K562 (cell line): ENCODE data around the gene CUX1. TPM values are rescaled to one million over a fixed set of nuclear protein-coding genes. Genes with fewer than 3 reads are reported as not detected.

Experiments used
- ATAC-seq: fragments of 200-7000 bp; cut with Tn5 transposase; 3 replicates; pipeline ENCODE4 v1.9.1; 2020; ENCODE audit warnings: moderate library complexity
- BruUV-seq: library from RNA; stranded (reverse); fragments of 400-500 nt; replicated peaks from 2 replicates; lab custom pipeline; 2021; lab: Mats Ljungman, UMichigan
- CTCF ChIA-PET: fragments of 300-600 bp; formaldehyde crosslinking; extraction: SDS; loops from one replicate; lab custom pipeline; 2021; ENCODE audit warnings: low intra/inter-chr PET ratio; lab: Yijun Ruan, JAX
- POLR2A ChIA-PET: fragments of 300-600, 350-650 bp; sonication (Branson Sonifier 250); formaldehyde crosslinking; extraction: SDS; loops from one replicate; lab custom pipeline; 2021; ENCODE audit warnings: antibody characterized with exemption, inconsistent platforms; lab: Yijun Ruan, JAX
- DNase-seq, 4 experiments: peaks; one replicate each; pipeline versions ENCODE4 v3.0.0 to v3.0.0-alpha.2; 2011 to 2018; ENCODE audit warnings: low spot score in 3 of 4, mixed read lengths in 3 of 4; ENCODE audit errors: extremely low read depth in 1 of 4
- FAIRE-seq: peaks from 2 replicates; lab custom pipeline; 2011; peaks lifted over from hg19 to GRCh38; lab: Jason Lieb, UNC
- H2AFZ ChIP-seq: 2 replicates; pipeline ENCODE4 v1.6.0; 2011; ENCODE audit warnings: low read depth, low read length, control low read depth, inconsistent platforms
- H3K27ac ChIP-seq: fragments of 200-600 bp; 3 replicates; pipeline ENCODE4 v1.8.0; 2011; ENCODE audit warnings: low read depth, mild to moderate bottlenecking, control low read depth, inconsistent platforms, low read length, moderate library complexity, mixed read lengths; ENCODE audit errors: extremely low read depth
- H3K27me3 ChIP-seq, 2 experiments: fragments of 300-600 bp in 1 of 2; 2 replicates in 1 of 2; 3 replicates in 1 of 2; pipeline versions ENCODE4 v1.6.0 to v1.8.0; 2011; ENCODE audit warnings: inconsistent platforms in 2 of 2, low read length in 2 of 2, mild to moderate bottlenecking in 1 of 2, mixed read lengths in 1 of 2, moderate library complexity in 1 of 2; ENCODE audit not compliant: control insufficient read depth in 2 of 2, insufficient read depth in 2 of 2
- H3K36me3 ChIP-seq: fragments of 300-600 bp; 3 replicates; pipeline ENCODE4 v1.8.0; 2011; ENCODE audit warnings: mild to moderate bottlenecking, low read length, inconsistent platforms; ENCODE audit not compliant: control insufficient read depth, insufficient read depth
- H3K4me1 ChIP-seq, 2 experiments: fragments of 200-600 bp in 1 of 2; replicated peaks in 1 of 2; 2 replicates in 1 of 2; 3 replicates in 1 of 2; pipeline versions ENCODE4 v1.5.1 to v1.8.0; 2011; ENCODE audit warnings: inconsistent platforms in 2 of 2, low read length in 2 of 2, mild to moderate bottlenecking in 1 of 2, mixed read lengths in 1 of 2, moderate library complexity in 1 of 2; ENCODE audit not compliant: control insufficient read depth in 2 of 2, insufficient read depth in 2 of 2
- H3K4me2 ChIP-seq: 2 replicates; pipeline ENCODE4 v1.6.1; 2011; ENCODE audit warnings: low read length, control low read depth, inconsistent platforms, mixed read lengths; ENCODE audit not compliant: insufficient read depth
- H3K4me3 ChIP-seq: fragments of 200-600 bp; sonication (generic), shearing (Covaris generic); 2 replicates; pipeline ENCODE4 v1.5.1; 2016; ENCODE audit warnings: control low read depth, inconsistent platforms
- H3K79me2 ChIP-seq: fragments of 200-600 bp; 3 replicates; pipeline ENCODE4 v1.8.0; 2011; ENCODE audit warnings: low read length, inconsistent platforms; ENCODE audit not compliant: control insufficient read depth, insufficient read depth
- H3K9ac ChIP-seq, 2 experiments: 2 replicates each; pipeline versions ENCODE4 v1.6.0 to v1.6.1; 2011; ENCODE audit warnings: low read depth in 2 of 2, low read length in 2 of 2, control low read depth in 1 of 2, inconsistent platforms in 1 of 2, mild to moderate bottlenecking in 1 of 2, mixed read lengths in 1 of 2; ENCODE audit not compliant: insufficient read depth in 1 of 2
- H3K9me1 ChIP-seq: one replicate; pipeline ENCODE4 v1.6.0; 2011; ENCODE audit warnings: inconsistent platforms, mild to moderate bottlenecking, low read length, moderate library complexity; ENCODE audit not compliant: control insufficient read depth, insufficient read depth
- H3K9me3 ChIP-seq: replicated peaks from 2 replicates; pipeline ENCODE4 v1.5.1; 2011; ENCODE audit warnings: low read depth, low read length, inconsistent platforms; ENCODE audit not compliant: control insufficient read depth, insufficient read depth
- H4K20me1 ChIP-seq: replicated peaks from 2 replicates; pipeline ENCODE4 v1.6.1; 2011; ENCODE audit warnings: low read length, inconsistent platforms, mixed read lengths; ENCODE audit not compliant: control insufficient read depth, insufficient read depth
- WGBS: fragments of 100-300 bp; shearing (Covaris generic); methylation state at CpG from one replicate; pipeline ENCODE4 v1.1.6; 2016; ENCODE audit warnings: low coverage, mixed read lengths; ENCODE audit not compliant: insufficient coverage; ENCODE audit errors: missing lambda C conversion rate; 5-methylcytosine and 5-hydroxymethylcytosine counted together
- in situ Hi-C: fragments of 300-500 bp; cut with MboI; formaldehyde crosslinking; loops from 4 replicates; pipeline ENCODE4 v1.15.0; 2018; ENCODE audit warnings: inconsistent platforms, mixed read lengths
- intact Hi-C: fragments of 100-400 bp; cut with micrococcal nuclease; formaldehyde crosslinking; loops from 2 replicates; pipeline ENCODE4 v1.14.2; 2022
- polyA plus RNA-seq, 8 experiments: library from polyadenylated mRNA; depleted of rRNA in 4 of 8; stranded (reverse) in 5 of 8; unstranded in 3 of 8; fragments of >200 nt; fragmentation: Nextera tagmentation in 2 of 8; fragmentation: Illumina TruSeq in 1 of 8; extraction: Ambion mirVana in 2 of 8; extraction: Trizol in 1 of 8; gene quantifications; 2 replicates each; pipeline versions ENCODE4 v1.2.1 to v1.2.3, GENCODE V29; 2011 to 2014; ENCODE audit warnings: inconsistent platforms in 1 of 8, missing spikeins in 1 of 8
- total RNA-seq, 7 experiments: library from RNA; depleted of rRNA in 6 of 7; stranded (reverse); fragments of >200 nt in 6 of 7; fragmentation: Illumina TruSeq in 2 of 7; extraction: Trizol in 2 of 7; gene quantifications; 2 replicates each; pipeline versions ENCODE4 v1.2.1 to v1.2.3, GENCODE V29; 2011 to 2021; ENCODE audit warnings: low replicate concordance in 1 of 7
- TF ChIP-seq, protein P1 (sequence below): fragments of 200-800 bp; sonication (Bioruptor generic); IDR thresholded peaks from 2 replicates; pipeline ENCODE4 v1.6.1; 2017; ENCODE audit warnings: missing genetic modification characterization, missing compliant biosample characterization
- TF ChIP-seq, protein P2 (sequence below): fragments of 450-650 bp; formaldehyde crosslinking; conservative IDR thresholded peaks from 2 replicates; pipeline ENCODE4 v1.4.0; 2022; ENCODE audit warnings: mild to moderate bottlenecking, missing genetic modification characterization
- TF ChIP-seq, protein P3 (sequence below): IDR thresholded peaks from 2 replicates; pipeline ENCODE4 v1.6.1; 2016; ENCODE audit warnings: missing genetic modification characterization, missing compliant biosample characterization

CUX1 gene
- total and polyA plus RNA-seq, 9 of the 15 experiments (the other 6 are each of a cell fraction or from before 2014, with no cell fraction given) = 3.6 to 55.3 (median 25.2) TPM

DNA sequence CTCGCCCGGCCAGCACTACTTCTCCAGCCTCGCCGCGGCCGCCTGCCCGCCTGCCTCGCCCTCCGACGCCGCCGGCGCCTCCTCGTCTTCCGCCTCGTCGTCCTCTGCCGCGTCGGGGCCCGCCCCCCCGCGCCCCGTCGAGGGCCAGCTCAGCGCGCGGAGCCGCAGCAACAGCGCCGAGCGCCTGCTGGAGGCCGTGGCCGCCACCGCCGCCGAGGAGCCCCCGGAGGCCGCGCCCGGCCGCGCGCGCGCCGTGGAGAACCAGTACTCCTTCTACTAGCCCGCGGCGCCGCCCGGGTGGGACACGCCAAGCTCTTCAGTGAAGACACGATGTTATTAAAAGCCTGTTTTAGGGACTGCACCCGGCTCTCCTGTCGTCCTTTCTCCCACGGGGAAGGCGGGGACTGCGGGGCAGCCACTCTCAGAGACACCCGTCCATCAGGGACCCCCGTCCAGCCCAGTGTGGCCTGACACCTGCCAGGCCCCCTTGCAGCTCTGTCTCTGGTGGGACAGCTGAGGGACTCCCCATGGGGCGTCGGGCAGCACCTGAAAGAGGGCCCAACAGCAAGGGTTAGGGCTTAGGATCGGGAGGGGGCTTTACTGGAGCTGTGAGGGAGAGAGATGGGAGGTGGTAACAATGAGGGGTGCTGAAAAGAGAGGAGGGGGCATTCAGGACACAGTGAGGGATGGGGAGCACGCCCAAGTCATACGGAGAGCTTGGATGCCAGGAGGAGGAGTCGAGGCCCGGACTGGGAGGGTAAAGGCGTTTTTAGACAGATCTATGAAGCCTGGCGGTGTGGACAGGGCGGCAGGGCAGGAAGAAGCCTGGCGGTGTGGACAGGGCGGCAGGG lies 504.1 kb downstream of the CUX1 start (continued):
- TF ChIP-seq, protein P1, sequence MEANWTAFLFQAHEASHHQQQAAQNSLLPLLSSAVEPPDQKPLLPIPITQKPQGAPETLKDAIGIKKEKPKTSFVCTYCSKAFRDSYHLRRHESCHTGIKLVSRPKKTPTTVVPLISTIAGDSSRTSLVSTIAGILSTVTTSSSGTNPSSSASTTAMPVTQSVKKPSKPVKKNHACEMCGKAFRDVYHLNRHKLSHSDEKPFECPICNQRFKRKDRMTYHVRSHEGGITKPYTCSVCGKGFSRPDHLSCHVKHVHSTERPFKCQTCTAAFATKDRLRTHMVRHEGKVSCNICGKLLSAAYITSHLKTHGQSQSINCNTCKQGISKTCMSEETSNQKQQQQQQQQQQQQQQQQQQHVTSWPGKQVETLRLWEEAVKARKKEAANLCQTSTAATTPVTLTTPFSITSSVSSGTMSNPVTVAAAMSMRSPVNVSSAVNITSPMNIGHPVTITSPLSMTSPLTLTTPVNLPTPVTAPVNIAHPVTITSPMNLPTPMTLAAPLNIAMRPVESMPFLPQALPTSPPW (CRISPR knock-in tag) = peak; percentile 66
- TF ChIP-seq, all 486 proteins: peak for 8

DNA sequence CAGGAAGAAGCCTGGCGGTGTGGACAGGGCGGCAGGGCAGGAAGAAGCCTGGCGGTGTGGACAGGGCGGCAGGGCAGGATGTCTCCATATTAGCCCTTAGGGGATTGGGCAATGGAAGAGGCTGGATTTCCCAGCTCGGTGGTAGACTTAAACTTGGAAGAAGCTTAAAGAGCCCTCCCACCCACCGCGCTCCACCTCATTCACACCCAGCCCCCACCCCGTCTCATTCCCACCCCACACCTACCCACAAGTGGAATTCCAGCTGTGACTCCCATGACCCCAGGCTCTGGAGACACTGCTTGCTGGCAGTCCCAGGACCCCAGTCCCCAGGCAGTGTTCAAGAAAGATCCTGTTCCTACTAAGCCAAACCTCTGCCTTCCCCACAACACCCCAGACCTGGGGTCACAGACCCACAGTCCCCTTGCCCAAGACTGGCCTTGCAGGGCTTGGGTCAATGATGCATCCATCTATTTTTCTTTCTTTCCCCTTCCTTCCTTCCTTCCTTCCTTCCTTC lies 504.8 kb downstream of the CUX1 start:
- H3K27ac ChIP-seq = no peak overlapping the region
- WGBS = 17% methylated on average over 7 of the region's 8 CpGs
- POLR2A ChIA-PET = no interaction called here

More for the DNA sequence above, 504.8 kb downstream of the CUX1 start:
- Histone ChIP-seq H4K20me1 (0 out of 2 replicates have a peak, but pooled peaks cover 10% of the 10 kb centered on the region), H3K4me2 (no peak overlapping the region), H3K36me3 (no peaks in the 10 kb centered on the region), H3K9ac (no peak overlapping the region), H2AFZ (no peak overlapping the region), H3K79me2 (no peaks in the 10 kb centered on the region), H3K4me3 (no peak overlapping the region), H3K27me3 (peaks cover 49 to 80% of the 10 kb centered on the region in 2 experiments), H3K4me1 (peaks cover 0 to 25% of the 10 kb centered on the region in 2 experiments; a peak in 3 of 5 replicates), H3K9me3 (no peaks in the 10 kb centered on the region), H3K9me1 (no peaks in the 10 kb centered on the region)
- ATAC-seq (no peak), FAIRE-seq (no peak), DNase-seq (peak in 1 of 4 experiments; percentile 11)
- intact Hi-C loops (loop anchor here (5.0 kb wide), 1 partner anchor 70 kb away; no protein-coding TSS in a partner anchor), in situ Hi-C loops (loop anchor here (5.0 to 25.0 kb wide), 2 partner anchors 35 to 340 kb away; partner anchors contain the start of genes POLR2J2, SH2B2 and SPDYE2B)
- TF ChIP-seq, protein P2, sequence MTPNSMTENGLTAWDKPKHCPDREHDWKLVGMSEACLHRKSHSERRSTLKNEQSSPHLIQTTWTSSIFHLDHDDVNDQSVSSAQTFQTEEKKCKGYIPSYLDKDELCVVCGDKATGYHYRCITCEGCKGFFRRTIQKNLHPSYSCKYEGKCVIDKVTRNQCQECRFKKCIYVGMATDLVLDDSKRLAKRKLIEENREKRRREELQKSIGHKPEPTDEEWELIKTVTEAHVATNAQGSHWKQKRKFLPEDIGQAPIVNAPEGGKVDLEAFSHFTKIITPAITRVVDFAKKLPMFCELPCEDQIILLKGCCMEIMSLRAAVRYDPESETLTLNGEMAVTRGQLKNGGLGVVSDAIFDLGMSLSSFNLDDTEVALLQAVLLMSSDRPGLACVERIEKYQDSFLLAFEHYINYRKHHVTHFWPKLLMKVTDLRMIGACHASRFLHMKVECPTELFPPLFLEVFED (CRISPR knock-in tag) = no peak
- TF ChIP-seq, protein P3, sequence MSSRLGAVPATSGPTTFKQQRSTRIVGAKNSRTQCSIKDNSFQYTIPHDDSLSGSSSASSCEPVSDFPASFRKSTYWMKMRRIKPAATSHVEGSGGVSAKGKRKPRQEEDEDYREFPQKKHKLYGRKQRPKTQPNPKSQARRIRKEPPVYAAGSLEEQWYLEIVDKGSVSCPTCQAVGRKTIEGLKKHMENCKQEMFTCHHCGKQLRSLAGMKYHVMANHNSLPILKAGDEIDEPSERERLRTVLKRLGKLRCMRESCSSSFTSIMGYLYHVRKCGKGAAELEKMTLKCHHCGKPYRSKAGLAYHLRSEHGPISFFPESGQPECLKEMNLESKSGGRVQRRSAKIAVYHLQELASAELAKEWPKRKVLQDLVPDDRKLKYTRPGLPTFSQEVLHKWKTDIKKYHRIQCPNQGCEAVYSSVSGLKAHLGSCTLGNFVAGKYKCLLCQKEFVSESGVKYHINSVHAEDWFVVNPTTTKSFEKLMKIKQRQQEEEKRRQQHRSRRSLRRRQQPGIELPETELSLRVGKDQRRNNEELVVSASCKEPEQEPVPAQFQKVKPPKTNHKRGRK = 0 out of 2 replicates have a peak, but pooled peaks have one; percentile 26
- no TSS peak for BruUV-seq
- CTCF ChIA-PET = no interaction called here
